HG03571 (cell line): Measurements from ENCODE around the gene BCL10.
A peak's percentile ranks its signal among the peaks of the same experiment; 100 is the strongest.

Experiments used
- ATAC-seq: cut with Tn5 transposase; IDR thresholded peaks from one replicate; pipeline ENCODE4 v1.9.1; 2021; ENCODE audit not compliant: unreplicated experiment

The BCL10 gene

GRCh38 chr1:85300140-85300539, 23.7 kb upstream of the BCL10 start:
- no peak for ATAC-seq

- peak; percentile 93 for ATAC-seq
These were observed 21.6 kb upstream of the BCL10 start for GRCh38 chr1:85297855-85298629.

- ATAC-seq = no peak
These were observed 21.1 kb upstream of the BCL10 start for GRCh38 chr1:85297538-85297854.

- no peak for ATAC-seq
These were observed 20.5 kb upstream of the BCL10 start for GRCh38 chr1:85296980-85297379.

- no peak for ATAC-seq
These were observed 19.2 kb upstream of the BCL10 start for GRCh38 chr1:85295654-85296053.

- no peak for ATAC-seq
These were observed 18.6 kb upstream of the BCL10 start for GRCh38 chr1:85295006-85295431.

GRCh38 chr1:85290826-85291225, 14.4 kb upstream of the BCL10 start:
- ATAC-seq = no peak

- ATAC-seq = no peak
These were observed 13.5 kb upstream of the BCL10 start for GRCh38 chr1:85289848-85290335.

GRCh38 chr1:85289207-85289847, 12.9 kb upstream of the BCL10 start:
- ATAC-seq = no peak

GRCh38 chr1:85284202-85284601, 7.8 kb upstream of the BCL10 start:
- ATAC-seq = no peak

- no peak for ATAC-seq
These were observed 7.2 kb upstream of the BCL10 start for GRCh38 chr1:85283475-85284199.

- no peak for ATAC-seq
These were observed 6.0 kb upstream of the BCL10 start for GRCh38 chr1:85282424-85282823.

GRCh38 chr1:85280636-85281035, 4.2 kb upstream of the BCL10 start:
- no peak for ATAC-seq

- no peak for ATAC-seq
These were observed 3.1 kb upstream of the BCL10 start for GRCh38 chr1:85279458-85280080.

GRCh38 chr1:85278853-85279314, 2.5 kb upstream of the BCL10 start:
- ATAC-seq = no peak

GRCh38 chr1:85277802-85278201, 1.4 kb upstream of the BCL10 start:
- ATAC-seq = no peak

- ATAC-seq = no peak
These were observed 677 bp upstream of the BCL10 start for GRCh38 chr1:85276978-85277639.

GRCh38 chr1:85275701-85276214, 674 bp downstream of the BCL10 start:
- ATAC-seq = no peak

GRCh38 chr1:85274969-85275453, 1.4 kb downstream of the BCL10 start:
- ATAC-seq = no peak

- no peak for ATAC-seq
These were observed 3.0 kb downstream of the BCL10 start for GRCh38 chr1:85273397-85273796.
